Heart left ventricle (tissue), 13 donors: Measurements from ENCODE around the gene SFXN2.

ENCODE experiments used
- POLR2A ChIP-seq, 2 donors: fragments of 450-650 bp; IDR thresholded peaks; one replicate each; pipeline ENCODE4 v1.6.1; 2017; ENCODE audit warnings: antibody characterized with exemption in 2 of 2, mild to moderate bottlenecking in 2 of 2, moderate library complexity in 2 of 2
- TF ChIP-seq, protein P1 (sequence below), 12 donors: fragments of 200-600 bp; sonication (generic) in 4 of 12; IDR thresholded peaks; one replicate each; pipeline versions ENCODE4 v1.5.0 to v1.8.0; 2018 to 2022; ENCODE audit warnings: antibody characterized with exemption in 12 of 12, mild to moderate bottlenecking in 5 of 12
- donor health status: ischemic (EF 13 %, LVEDD 7.1; RV severe dilation, severe dysfunction).
- donor health status: DM: no; HTN: yes; CAD: no.
- donor health status: DM: no; HTN: no; CAD: no.
- donor health status: ischemic (EF 25% LVEDD 6.9; RV normal size, moderate dysfunction).
- donor health status: ischemic (EF 25% LVEDD 5.7; RV mildly dilated, moderate dysfunction).
- donor health status: ischemic (EF 35%, LVEDD 5.7; RV mildly dilated, moderate dysfunction).
- donor health status: nonischemic (EF 11% LVEDD 7.7; RV severe dilation, severe dysfunction).
- donor health status: DM: yes; HTN: yes; CAD: no.
- donor health status: PGD.
- donor health status: ischemic (EF 29% LVEDD 5.4; RV normal size, mild dysfunction).
- donor health status: nonischemic (EF 23%, LVEDD 6.1; RV moderate dilation, normal function).

DNA sequence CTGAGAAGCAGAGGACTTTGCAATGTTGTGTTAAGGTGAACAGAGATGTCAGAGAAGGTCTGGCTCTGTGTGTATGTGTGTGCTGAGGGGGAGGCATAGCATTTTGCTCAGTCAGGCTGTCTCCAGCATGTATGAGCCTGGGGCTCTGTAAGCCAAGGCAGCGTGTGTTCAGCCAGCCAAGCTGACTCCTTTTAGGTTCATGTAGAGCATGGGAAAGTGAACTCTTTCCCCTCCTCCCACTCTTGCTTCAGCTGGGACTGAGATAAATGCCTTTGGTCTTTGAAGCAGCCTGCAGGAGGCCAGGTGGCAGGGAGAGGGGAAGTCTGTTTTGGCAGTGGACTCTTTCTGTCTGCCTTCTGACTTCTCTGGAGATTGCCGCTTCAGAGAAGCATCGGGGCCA, 3.8 kb downstream of the SFXN2 start:
- TF ChIP-seq POLR2A (IDR thresholded peaks at IDR 0.05) = no peak
- TF ChIP-seq, protein P1, sequence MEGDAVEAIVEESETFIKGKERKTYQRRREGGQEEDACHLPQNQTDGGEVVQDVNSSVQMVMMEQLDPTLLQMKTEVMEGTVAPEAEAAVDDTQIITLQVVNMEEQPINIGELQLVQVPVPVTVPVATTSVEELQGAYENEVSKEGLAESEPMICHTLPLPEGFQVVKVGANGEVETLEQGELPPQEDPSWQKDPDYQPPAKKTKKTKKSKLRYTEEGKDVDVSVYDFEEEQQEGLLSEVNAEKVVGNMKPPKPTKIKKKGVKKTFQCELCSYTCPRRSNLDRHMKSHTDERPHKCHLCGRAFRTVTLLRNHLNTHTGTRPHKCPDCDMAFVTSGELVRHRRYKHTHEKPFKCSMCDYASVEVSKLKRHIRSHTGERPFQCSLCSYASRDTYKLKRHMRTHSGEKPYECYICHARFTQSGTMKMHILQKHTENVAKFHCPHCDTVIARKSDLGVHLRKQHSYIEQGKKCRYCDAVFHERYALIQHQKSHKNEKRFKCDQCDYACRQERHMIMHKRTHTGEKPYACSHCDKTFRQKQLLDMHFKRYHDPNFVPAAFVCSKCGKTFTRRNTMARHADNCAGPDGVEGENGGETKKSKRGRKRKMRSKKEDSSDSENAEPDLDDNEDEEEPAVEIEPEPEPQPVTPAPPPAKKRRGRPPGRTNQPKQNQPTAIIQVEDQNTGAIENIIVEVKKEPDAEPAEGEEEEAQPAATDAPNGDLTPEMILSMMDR (IDR thresholded peaks at IDR 0.05) = no peak
